Body of pancreas (tissue), 4 donors: ENCODE data around the gene SVEP1.

Experiments
- POLR2A ChIP-seq, 3 donors: fragments of 450-650 bp; IDR thresholded peaks; one replicate each; pipeline ENCODE4 v1.6.1; 2016; ENCODE audit warnings: antibody characterized with exemption in 3 of 3, mild to moderate bottlenecking in 2 of 3
- TF ChIP-seq, protein P1 (sequence below), 7 experiments: fragments of 450-650 bp in 4 of 7; fragments of 200-600 bp in 3 of 7; sonication (generic) in 3 of 7; IDR thresholded peaks; one replicate each; pipeline ENCODE4 v1.5.1; 2016 to 2019; ENCODE audit warnings: antibody characterized with exemption in 7 of 7

DNA sequence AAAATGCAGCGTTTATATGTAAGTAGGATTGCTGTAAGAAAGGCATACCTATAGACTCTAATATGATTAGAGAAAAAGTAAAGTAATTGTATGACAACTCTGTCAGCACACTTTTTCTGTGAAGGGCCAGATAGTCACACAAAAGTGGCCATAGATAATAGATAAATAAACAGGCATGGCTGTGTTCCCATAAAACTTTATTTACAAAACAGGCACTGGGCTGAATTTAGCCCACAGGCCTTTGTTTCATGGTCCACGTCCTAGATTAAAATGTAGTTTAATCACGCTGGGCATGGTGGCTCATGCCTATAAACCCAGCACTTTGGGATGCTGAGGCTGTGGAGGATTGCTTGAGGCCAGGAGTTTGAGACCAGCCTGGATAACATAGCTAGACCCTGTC, 233.2 kb downstream of the SVEP1 start:
- TF ChIP-seq POLR2A (IDR thresholded peaks at IDR 0.05), result no peak
- TF ChIP-seq, protein P1, sequence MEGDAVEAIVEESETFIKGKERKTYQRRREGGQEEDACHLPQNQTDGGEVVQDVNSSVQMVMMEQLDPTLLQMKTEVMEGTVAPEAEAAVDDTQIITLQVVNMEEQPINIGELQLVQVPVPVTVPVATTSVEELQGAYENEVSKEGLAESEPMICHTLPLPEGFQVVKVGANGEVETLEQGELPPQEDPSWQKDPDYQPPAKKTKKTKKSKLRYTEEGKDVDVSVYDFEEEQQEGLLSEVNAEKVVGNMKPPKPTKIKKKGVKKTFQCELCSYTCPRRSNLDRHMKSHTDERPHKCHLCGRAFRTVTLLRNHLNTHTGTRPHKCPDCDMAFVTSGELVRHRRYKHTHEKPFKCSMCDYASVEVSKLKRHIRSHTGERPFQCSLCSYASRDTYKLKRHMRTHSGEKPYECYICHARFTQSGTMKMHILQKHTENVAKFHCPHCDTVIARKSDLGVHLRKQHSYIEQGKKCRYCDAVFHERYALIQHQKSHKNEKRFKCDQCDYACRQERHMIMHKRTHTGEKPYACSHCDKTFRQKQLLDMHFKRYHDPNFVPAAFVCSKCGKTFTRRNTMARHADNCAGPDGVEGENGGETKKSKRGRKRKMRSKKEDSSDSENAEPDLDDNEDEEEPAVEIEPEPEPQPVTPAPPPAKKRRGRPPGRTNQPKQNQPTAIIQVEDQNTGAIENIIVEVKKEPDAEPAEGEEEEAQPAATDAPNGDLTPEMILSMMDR (IDR thresholded peaks at IDR 0.05), result no peak
